Neural cell (in vitro differentiated cells): ENCODE measurements around the gene ZBTB40.

Source experiments
- POLR2AphosphoS5 ChIP-seq: IDR thresholded peaks from 2 replicates; pipeline ENCODE4 v1.6.1; 2012
- REST ChIP-seq: IDR thresholded peaks from 2 replicates; pipeline ENCODE4 v1.6.1; 2012; ENCODE audit warnings: borderline replicate concordance
- TF ChIP-seq, protein P1 (sequence below): fragments of 450-650 bp; IDR thresholded peaks from 2 replicates; pipeline ENCODE4 v1.5.1; 2014; ENCODE audit warnings: antibody characterized with exemption, mild to moderate bottlenecking, moderate library complexity; ENCODE audit not compliant: poor library complexity, severe bottlenecking

GRCh38 chr1:22529901-22530621 lies 78.4 kb downstream of the ZBTB40 start:
- TF ChIP-seq, protein P1, sequence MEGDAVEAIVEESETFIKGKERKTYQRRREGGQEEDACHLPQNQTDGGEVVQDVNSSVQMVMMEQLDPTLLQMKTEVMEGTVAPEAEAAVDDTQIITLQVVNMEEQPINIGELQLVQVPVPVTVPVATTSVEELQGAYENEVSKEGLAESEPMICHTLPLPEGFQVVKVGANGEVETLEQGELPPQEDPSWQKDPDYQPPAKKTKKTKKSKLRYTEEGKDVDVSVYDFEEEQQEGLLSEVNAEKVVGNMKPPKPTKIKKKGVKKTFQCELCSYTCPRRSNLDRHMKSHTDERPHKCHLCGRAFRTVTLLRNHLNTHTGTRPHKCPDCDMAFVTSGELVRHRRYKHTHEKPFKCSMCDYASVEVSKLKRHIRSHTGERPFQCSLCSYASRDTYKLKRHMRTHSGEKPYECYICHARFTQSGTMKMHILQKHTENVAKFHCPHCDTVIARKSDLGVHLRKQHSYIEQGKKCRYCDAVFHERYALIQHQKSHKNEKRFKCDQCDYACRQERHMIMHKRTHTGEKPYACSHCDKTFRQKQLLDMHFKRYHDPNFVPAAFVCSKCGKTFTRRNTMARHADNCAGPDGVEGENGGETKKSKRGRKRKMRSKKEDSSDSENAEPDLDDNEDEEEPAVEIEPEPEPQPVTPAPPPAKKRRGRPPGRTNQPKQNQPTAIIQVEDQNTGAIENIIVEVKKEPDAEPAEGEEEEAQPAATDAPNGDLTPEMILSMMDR = no peak
- no peak for TF ChIP-seq POLR2AphosphoS5
- TF ChIP-seq REST = no peak
